ENCODE data around the gene SENP7.
"Not testable (repeated sequence)": the region's sequence is repeated elsewhere in the genome, so short reads cannot be mapped to it uniquely, and the experiment has no call there.

Gene SENP7, protein sequence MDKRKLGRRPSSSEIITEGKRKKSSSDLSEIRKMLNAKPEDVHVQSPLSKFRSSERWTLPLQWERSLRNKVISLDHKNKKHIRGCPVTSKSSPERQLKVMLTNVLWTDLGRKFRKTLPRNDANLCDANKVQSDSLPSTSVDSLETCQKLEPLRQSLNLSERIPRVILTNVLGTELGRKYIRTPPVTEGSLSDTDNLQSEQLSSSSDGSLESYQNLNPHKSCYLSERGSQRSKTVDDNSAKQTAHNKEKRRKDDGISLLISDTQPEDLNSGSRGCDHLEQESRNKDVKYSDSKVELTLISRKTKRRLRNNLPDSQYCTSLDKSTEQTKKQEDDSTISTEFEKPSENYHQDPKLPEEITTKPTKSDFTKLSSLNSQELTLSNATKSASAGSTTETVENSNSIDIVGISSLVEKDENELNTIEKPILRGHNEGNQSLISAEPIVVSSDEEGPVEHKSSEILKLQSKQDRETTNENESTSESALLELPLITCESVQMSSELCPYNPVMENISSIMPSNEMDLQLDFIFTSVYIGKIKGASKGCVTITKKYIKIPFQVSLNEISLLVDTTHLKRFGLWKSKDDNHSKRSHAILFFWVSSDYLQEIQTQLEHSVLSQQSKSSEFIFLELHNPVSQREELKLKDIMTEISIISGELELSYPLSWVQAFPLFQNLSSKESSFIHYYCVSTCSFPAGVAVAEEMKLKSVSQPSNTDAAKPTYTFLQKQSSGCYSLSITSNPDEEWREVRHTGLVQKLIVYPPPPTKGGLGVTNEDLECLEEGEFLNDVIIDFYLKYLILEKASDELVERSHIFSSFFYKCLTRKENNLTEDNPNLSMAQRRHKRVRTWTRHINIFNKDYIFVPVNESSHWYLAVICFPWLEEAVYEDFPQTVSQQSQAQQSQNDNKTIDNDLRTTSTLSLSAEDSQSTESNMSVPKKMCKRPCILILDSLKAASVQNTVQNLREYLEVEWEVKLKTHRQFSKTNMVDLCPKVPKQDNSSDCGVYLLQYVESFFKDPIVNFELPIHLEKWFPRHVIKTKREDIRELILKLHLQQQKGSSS

DNA sequence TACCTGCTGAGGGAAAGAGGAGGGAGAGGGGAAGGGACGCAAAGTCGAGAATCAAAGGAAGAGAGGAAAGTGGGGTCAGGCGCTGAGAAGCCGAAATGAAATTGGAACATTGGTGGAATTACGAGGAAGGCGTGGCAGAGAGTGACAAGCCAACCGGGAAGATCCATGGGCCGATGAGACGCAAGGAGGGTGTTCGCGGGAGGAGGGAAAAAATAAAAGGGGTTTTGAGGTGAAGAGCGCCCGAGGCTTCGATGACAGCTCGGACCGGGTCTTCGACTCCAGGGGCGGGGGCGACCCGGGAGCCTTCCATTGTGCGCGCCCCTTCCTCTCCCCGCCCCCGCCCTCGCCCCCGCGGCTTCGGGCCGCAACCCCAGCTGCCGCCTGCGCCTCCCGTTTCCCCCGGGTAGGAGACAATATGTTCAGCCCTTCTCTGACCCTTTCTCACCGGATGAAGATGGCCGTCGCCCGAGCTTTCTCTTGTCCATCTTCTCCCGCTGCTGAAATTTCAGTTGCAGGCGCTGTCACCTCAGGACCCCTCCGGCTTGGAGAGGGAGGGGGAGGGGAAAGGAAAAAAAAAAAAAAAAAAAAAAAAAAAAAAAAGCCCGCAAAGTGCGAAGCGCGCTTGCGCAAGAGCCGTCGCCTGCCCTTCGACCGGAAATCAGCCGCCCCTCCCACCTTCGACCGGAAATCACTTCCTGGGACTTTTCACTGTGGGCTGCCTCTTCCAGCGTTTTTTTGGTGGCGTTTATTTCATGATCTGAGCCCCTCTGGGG, at the start of gene SENP7:
Gene SENP7 (minus strand): TSS at position 567 of the 773 bp plus-strand sequence. CDS start 82 bp downstream, at position 485.
- peak; percentile 32 to 59 (median 54) for DNase-seq

- peak; percentile 78 to 84 (median 82) for DNase-seq
Observed at GRCh38 chr3:101561630-101562328, 48.8 kb upstream of the SENP7 start, which contains the start of gene TRMT10C. TSS of gene TRMT10C (plus strand) at chr3:101561868. CDS start at chr3:101564782, 2,914 bp downstream.

- no peak for DNase-seq
Observed at GRCh38 chr3:101556064-101556463, 43.1 kb upstream of the SENP7 start.

GRCh38 chr3:101553381-101553780, 40.4 kb upstream of the SENP7 start:
- not testable (repeated sequence) for DNase-seq

GRCh38 chr3:101551359-101552081, 38.5 kb upstream of the SENP7 start:
- DNase-seq, result not testable (repeated sequence)

DNA sequence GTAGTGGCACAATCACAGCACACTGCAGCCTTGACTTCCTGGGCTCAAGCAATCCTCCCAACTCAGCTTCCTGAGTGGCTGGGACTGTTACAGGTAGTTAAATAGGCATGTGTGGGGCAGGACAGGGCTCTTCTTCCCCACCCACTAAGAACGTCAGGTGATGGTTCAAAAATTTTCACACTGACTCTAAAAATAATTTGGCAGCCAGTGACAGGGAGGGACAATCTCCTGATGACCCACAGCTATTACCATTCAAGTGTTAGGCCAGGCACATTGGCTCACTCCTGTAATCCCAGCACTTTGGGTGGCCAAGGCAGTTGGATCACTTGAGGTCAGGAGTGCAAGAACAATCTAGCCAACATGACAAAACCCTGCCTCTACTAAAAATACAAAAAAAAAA, 36.5 kb upstream of the SENP7 start:
- DNase-seq, result no peak

- no peak for DNase-seq
Observed at GRCh38 chr3:101548527-101549105, 35.6 kb upstream of the SENP7 start.

GRCh38 chr3:101544161-101544850, 31.3 kb upstream of the SENP7 start:
- DNase-seq, result no peak

GRCh38 chr3:101542957-101543356, 29.9 kb upstream of the SENP7 start:
- DNase-seq, result no peak

- not testable (repeated sequence) for DNase-seq
Observed at GRCh38 chr3:101536955-101537354, 23.9 kb upstream of the SENP7 start.

- no peak for DNase-seq
Observed at GRCh38 chr3:101536266-101536665, 23.3 kb upstream of the SENP7 start.

DNA sequence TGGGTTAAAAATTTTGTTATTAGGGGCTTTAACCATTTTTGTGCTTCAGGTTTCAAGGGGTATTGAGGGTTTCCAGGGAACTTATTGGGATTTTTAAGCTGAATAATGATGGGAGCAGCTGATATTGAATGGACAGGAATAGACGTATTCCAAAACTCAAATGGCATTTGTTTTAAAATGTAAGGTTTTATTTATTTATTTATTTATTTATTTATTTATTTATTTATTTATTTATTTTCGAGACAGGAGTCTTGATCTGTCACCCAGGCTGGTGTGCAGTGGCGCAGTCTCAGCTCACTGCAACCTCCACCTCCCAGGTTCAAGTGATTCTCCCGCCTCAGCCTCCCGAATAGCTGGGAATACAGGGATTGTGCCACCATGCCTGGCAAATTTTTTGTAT, 22.2 kb upstream of the SENP7 start:
- no peak for DNase-seq

DNA sequence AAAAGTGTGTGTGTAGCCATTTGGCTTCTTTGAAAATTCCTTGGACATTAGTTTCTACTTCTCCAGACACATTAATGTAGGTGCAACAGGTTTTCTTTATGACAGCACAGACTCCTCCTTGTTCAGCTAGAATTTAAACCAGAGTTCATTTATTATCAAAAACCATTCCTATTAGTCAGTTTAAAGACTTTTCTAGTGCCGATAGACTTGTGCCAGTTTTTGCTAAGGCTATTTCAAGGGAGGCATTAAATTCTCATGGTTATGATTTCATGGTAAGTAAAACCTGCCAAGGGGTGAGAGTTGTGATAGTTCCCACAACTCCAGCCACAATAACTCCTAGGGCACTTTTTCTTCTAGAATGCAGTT, 20.6 kb upstream of the SENP7 start:
- DNase-seq, result no peak

GRCh38 chr3:101532783-101533602, 20.0 kb upstream of the SENP7 start:
- DNase-seq, result no peak

GRCh38 chr3:101531473-101532086, 18.6 kb upstream of the SENP7 start:
- no peak for DNase-seq

GRCh38 chr3:101530686-101531047, 17.7 kb upstream of the SENP7 start:
- no peak for DNase-seq

- DNase-seq, result no peak
Observed at GRCh38 chr3:101529816-101530685, 17.0 kb upstream of the SENP7 start.

- no peak for DNase-seq
Observed at GRCh38 chr3:101527906-101528305, 14.9 kb upstream of the SENP7 start.
